ENCODE data around the gene HEG1.

HEG1 gene

DNA sequence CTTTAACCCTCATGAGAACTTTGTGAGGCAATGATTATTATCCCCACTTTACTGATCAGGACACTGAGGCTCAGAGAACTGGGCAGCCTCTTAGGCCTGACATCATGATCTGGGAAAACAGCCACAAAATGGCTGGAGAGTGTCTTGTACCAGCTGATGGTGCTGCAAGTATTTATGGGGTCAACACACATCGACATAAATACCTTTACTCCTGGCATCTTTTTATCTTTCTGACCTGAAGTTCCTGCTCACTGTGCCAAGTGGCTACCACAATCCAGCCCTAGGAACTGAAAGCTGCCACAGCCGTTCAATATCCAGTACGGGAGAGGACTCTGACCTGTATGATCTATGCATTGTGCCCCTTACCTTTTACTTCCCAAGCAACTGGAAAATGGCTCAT, 92.0 kb downstream of the HEG1 start:
- TF ChIP-seq ISL1 (CRISPR knock-in tag; IDR thresholded peaks at IDR 0.05): no peak
- ATAC-seq: no peak

DNA sequence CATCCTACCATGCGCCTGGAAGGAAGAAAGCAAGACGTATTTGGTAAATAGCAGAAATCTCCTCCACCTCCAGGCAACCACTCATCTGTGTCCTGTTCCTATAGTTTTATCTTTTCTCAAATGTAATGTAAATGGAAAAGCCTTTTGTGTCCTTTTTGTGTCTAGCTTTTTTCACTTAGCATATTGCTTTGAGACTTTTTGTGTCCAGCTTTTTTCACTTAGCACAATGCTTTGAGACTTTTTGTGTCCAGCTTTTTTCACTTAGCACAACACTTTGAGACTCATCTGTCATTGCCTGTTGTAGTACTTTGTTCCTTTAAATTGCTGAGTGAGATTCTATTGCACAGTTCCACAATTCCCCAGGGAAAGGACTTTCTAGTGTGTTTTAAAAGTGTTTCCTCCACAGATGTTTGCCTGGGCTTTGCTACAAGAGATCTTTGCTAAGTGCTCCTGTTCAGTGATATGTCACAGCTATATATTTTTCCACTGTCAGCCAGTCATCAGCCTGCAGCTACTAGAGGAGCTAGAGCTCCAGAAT, 93.3 kb downstream of the HEG1 start:
- ATAC-seq: no peak
- TF ChIP-seq ZNF565 (CRISPR knock-in tag; conservative IDR thresholded peaks at IDR 0.05; ENCODE audit: low read depth) (no peak), CREB5 (CRISPR knock-in tag; IDR thresholded peaks at IDR 0.05; ENCODE audit: low read depth) (no peak), ZC3H10 (CRISPR knock-in tag; IDR thresholded peaks at IDR 0.05) (no peak), OSR1 (CRISPR knock-in tag; IDR thresholded peaks at IDR 0.05) (no peak), CSDC2 (CRISPR knock-in tag; IDR thresholded peaks at IDR 0.05) (no peak), POU6F1 (CRISPR knock-in tag; IDR thresholded peaks at IDR 0.05; ENCODE audit: borderline replicate concordance, low read depth) (no peak)

DNA sequence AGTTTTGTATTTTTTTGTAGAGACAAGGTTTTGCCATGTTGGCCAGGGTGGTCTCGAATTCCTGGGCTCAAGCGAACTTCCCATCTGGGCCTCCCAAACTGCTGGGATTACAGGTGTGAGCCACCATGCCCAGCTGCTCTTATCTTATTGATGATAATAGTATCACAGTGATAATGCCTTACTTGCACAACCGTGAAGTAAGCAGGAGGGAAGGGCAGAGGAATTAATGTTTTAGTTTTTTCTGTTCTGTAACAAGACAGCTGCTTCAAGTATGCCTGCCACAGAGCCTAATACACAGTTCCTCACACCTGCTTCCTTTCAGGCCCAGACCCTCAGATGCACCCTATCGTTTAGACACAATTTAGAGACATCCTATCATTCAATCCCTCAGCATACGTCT, 95.1 kb downstream of the HEG1 start:
- no peak for ATAC-seq
- TF ChIP-seq PPARA (CRISPR knock-in tag; IDR thresholded peaks at IDR 0.05; ENCODE audit: borderline replicate concordance): no peak
- no peak for TF ChIP-seq CSDC2 (CRISPR knock-in tag; IDR thresholded peaks at IDR 0.05)
- no peak for TF ChIP-seq OSR1 (CRISPR knock-in tag; IDR thresholded peaks at IDR 0.05)
- no peak for TF ChIP-seq ZFP3 (CRISPR knock-in tag; IDR thresholded peaks at IDR 0.05)
- TF ChIP-seq POU6F1 (CRISPR knock-in tag; IDR thresholded peaks at IDR 0.05; ENCODE audit: borderline replicate concordance, low read depth): no peak
- TF ChIP-seq RARB (CRISPR knock-in tag; IDR thresholded peaks at IDR 0.05): no peak
- no peak for TF ChIP-seq CREB5 (CRISPR knock-in tag; IDR thresholded peaks at IDR 0.05; ENCODE audit: low read depth)
- TF ChIP-seq ZC3H10 (CRISPR knock-in tag; IDR thresholded peaks at IDR 0.05): no peak
- no peak for TF ChIP-seq BACH2 (CRISPR knock-in tag; IDR thresholded peaks at IDR 0.05; ENCODE audit: borderline replicate concordance)
- TF ChIP-seq GLIS3 (CRISPR knock-in tag; IDR thresholded peaks at IDR 0.05): no peak
- no peak for TF ChIP-seq ISL1 (CRISPR knock-in tag; IDR thresholded peaks at IDR 0.05)
- TF ChIP-seq ZNF70 (CRISPR knock-in tag; IDR thresholded peaks at IDR 0.05): no peak
- TF ChIP-seq ZFP30 (CRISPR knock-in tag; IDR thresholded peaks at IDR 0.05): no peak
- no peak for TF ChIP-seq CSRNP3 (CRISPR knock-in tag; IDR thresholded peaks at IDR 0.05)

DNA sequence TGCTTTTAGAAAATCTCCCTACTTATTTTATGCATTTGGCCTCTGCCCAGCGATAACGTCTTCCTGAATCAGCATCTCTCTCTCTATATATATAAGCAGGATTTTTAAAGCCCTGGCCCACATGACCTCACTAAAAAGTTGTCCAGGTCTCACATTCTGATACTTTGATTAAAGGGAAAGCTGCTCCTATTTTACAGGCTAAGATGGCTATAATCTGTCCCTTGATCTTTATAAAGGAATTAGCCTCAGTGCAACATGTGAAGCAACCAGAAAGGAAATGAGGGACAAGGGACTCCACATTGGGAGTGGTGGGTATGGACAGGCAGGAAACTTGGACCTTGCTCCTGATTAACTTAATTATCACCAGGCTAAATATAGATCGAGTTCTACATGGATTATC, 95.7 kb downstream of the HEG1 start:
- ATAC-seq: no peak
- no peak for TF ChIP-seq ESRRG (CRISPR knock-in tag; IDR thresholded peaks at IDR 0.05)
- no peak for TF ChIP-seq BACH2 (CRISPR knock-in tag; IDR thresholded peaks at IDR 0.05; ENCODE audit: borderline replicate concordance)
- TF ChIP-seq TCF4 (CRISPR knock-in tag; IDR thresholded peaks at IDR 0.05; ENCODE audit: borderline replicate concordance): no peak
- no peak for TF ChIP-seq CSRNP3 (CRISPR knock-in tag; IDR thresholded peaks at IDR 0.05)
- no peak for TF ChIP-seq TOX (CRISPR knock-in tag; IDR thresholded peaks at IDR 0.05; ENCODE audit: borderline replicate concordance)
- TF ChIP-seq POU6F1 (CRISPR knock-in tag; IDR thresholded peaks at IDR 0.05; ENCODE audit: borderline replicate concordance, low read depth): no peak
- no peak for TF ChIP-seq SNAI2 (CRISPR knock-in tag; IDR thresholded peaks at IDR 0.05)
- TF ChIP-seq CSDC2 (CRISPR knock-in tag; IDR thresholded peaks at IDR 0.05): no peak
- TF ChIP-seq ARNTL (CRISPR knock-in tag; IDR thresholded peaks at IDR 0.05; ENCODE audit: borderline replicate concordance, low read depth): no peak
- TF ChIP-seq ZFP3 (CRISPR knock-in tag; IDR thresholded peaks at IDR 0.05): no peak
- no peak for TF ChIP-seq PATZ1 (CRISPR knock-in tag; IDR thresholded peaks at IDR 0.05; ENCODE audit: borderline replicate concordance)
- TF ChIP-seq CREB5 (CRISPR knock-in tag; IDR thresholded peaks at IDR 0.05; ENCODE audit: low read depth): no peak
- no peak for TF ChIP-seq PPARA (CRISPR knock-in tag; IDR thresholded peaks at IDR 0.05; ENCODE audit: borderline replicate concordance)

Measured in SK-N-SH treated with all-trans-retinoic acid at 6 μM for 48 hours (cell line).